HepG2 (cell line): Measurements from ENCODE around the gene PPA1. TPM values are rescaled to one million over a fixed set of nuclear protein-coding genes. Genes with fewer than 3 reads are reported as not detected.
A peak's percentile ranks its signal among the peaks of the same experiment; 100 is the strongest.

Experiments used
- ARHGAP35 ChIP-seq: sonication (generic); formaldehyde crosslinking; IDR thresholded peaks from 2 replicates; pipeline ENCODE4 v1.9.0; 2022; ENCODE audit warnings: mild to moderate bottlenecking, inconsistent platforms, moderate library complexity, missing genetic modification reagents, borderline replicate concordance
- ARNTL ChIP-seq: sonication (generic); formaldehyde crosslinking; IDR thresholded peaks from 2 replicates; pipeline ENCODE4 v1.4.0; 2020; ENCODE audit warnings: mild to moderate bottlenecking, missing genetic modification reagents
- CBX1 ChIP-seq: IDR thresholded peaks from one replicate; pipeline ENCODE4 v1.6.1; 2016; ENCODE audit warnings: antibody characterized with exemption, low read depth
- ERF ChIP-seq: IDR thresholded peaks from 2 replicates; pipeline ENCODE4 v1.6.1; 2018; ENCODE audit warnings: missing biosample characterization, missing genetic modification reagents
- FOXP1 ChIP-seq, 2 experiments: fragments of 450-650 bp in 1 of 2; IDR thresholded peaks; 2 replicates each; pipeline ENCODE4 v1.6.1; 2017 to 2018; ENCODE audit warnings: antibody characterized with exemption in 1 of 2
- HNF1B ChIP-seq: sonication (generic); formaldehyde crosslinking; IDR thresholded peaks from 2 replicates; pipeline ENCODE4 v1.5.1; 2020; ENCODE audit warnings: mild to moderate bottlenecking, moderate library complexity, missing genetic modification reagents
- KDM1A ChIP-seq: IDR thresholded peaks from 2 replicates; pipeline ENCODE4 v1.6.1; 2016; ENCODE audit warnings: missing compliant biosample characterization
- MAZ ChIP-seq, 2 experiments: sonication (generic) in 1 of 2; formaldehyde crosslinking in 1 of 2; IDR thresholded peaks; 2 replicates each; pipeline versions ENCODE4 v1.5.0 to v1.6.1; 2012 to 2020; ENCODE audit warnings: low read depth in 2 of 2, mild to moderate bottlenecking in 2 of 2, borderline replicate concordance in 1 of 2, improper control_type of control experiment in 1 of 2, low read length in 1 of 2, missing genetic modification reagents in 1 of 2, moderate library complexity in 1 of 2
- MBNL3 ChIP-seq: fragments of 250-450 bp; sonication (Bioruptor Pico); conservative IDR thresholded peaks from 2 replicates; pipeline ENCODE4 v1.8.0; 2022; ENCODE audit warnings: mild to moderate bottlenecking, inconsistent platforms
- PBX3 ChIP-seq: sonication (generic); formaldehyde crosslinking; IDR thresholded peaks from 2 replicates; pipeline ENCODE4 v1.8.1; 2023; ENCODE audit warnings: missing genetic modification reagents, inconsistent platforms, borderline replicate concordance
- SOX6 ChIP-seq, 2 experiments: fragments of 450-650 bp in 1 of 2; sonication (generic) in 1 of 2; formaldehyde crosslinking in 1 of 2; IDR thresholded peaks; 2 replicates each; pipeline versions ENCODE4 v1.4.0 to v1.6.1; 2017 to 2020; ENCODE audit warnings: antibody characterized with exemption in 1 of 2, mild to moderate bottlenecking in 1 of 2, missing genetic modification reagents in 1 of 2
- ZHX1 ChIP-seq: sonication (generic); formaldehyde crosslinking; IDR thresholded peaks from 2 replicates; pipeline ENCODE4 v1.8.1; 2022; ENCODE audit warnings: low read depth, mild to moderate bottlenecking, missing genetic modification reagents
- ZNF256 ChIP-seq: sonication (generic); formaldehyde crosslinking; conservative IDR thresholded peaks from 2 replicates; pipeline ENCODE4 v1.4.0; 2020; ENCODE audit warnings: missing genetic modification reagents
- ZNF574 ChIP-seq: sonication (generic); formaldehyde crosslinking; IDR thresholded peaks from 2 replicates; pipeline ENCODE4 v1.4.0; 2020; ENCODE audit warnings: missing genetic modification reagents
- ZSCAN29 ChIP-seq: sonication (generic); formaldehyde crosslinking; conservative IDR thresholded peaks from 2 replicates; pipeline ENCODE4 v1.4.0; 2020; ENCODE audit warnings: mild to moderate bottlenecking, missing genetic modification reagents
- polyA plus RNA-seq, 8 experiments: library from polyadenylated mRNA; depleted of rRNA in 3 of 8; stranded (reverse) in 7 of 8; unstranded in 1 of 8; fragments of >200 nt; fragmentation: Illumina TruSeq in 4 of 8; extraction: Trizol in 4 of 8; gene quantifications; 2 replicates each; pipeline versions ENCODE4 v1.2.1 to v1.2.3, GENCODE V29; 2011 to 2016; ENCODE audit warnings: low read depth in 4 of 8, missing spikeins in 1 of 8, mixed read lengths in 1 of 8; ENCODE audit not compliant: insufficient read depth in 1 of 8
- total RNA-seq, 5 experiments: library from RNA; depleted of rRNA; stranded (reverse); fragments of >200 nt; fragmentation: Illumina TruSeq; extraction: Trizol; gene quantifications; 2 replicates each; pipeline ENCODE4 v1.2.3, GENCODE V29; 2016; ENCODE audit warnings: low read depth in 1 of 5

PPA1 gene
- total and polyA plus RNA-seq, 2 of the 13 experiments (the other 11 are each of a cell fraction or from before 2014, with no cell fraction given) = 136 to 250 TPM

GRCh38 chr10:70174058-70174741 is 59.0 kb downstream of the PPA1 start (continued):
- TF ChIP-seq ZHX1 (CRISPR knock-in tag) = 0 out of 2 replicates have a peak, but pooled peaks have one; percentile 12
- no peak for TF ChIP-seq FOXP1 (IDR thresholded peaks at IDR 0.05)
- peak; percentile 44 for TF ChIP-seq FOXP1 (CRISPR knock-in tag; IDR thresholded peaks at IDR 0.05)
- TF ChIP-seq HNF1B (CRISPR knock-in tag) = peak; percentile 13; the same call in 1 of the 2 replicates
- TF ChIP-seq ERF (CRISPR knock-in tag) = peak; percentile 60; the same call in 1 of the 2 replicates
- TF ChIP-seq MBNL3 = no peak
- peak; percentile 50; the same call in 1 of the 2 replicates for TF ChIP-seq ARHGAP35 (CRISPR knock-in tag)
- TF ChIP-seq CBX1 = no peak
- TF ChIP-seq ZSCAN29 = no peak
- TF ChIP-seq MAZ (IDR thresholded peaks at IDR 0.05; ENCODE audit: borderline replicate concordance, low read depth, low read length) = no peak
- peak; percentile 46 for TF ChIP-seq MAZ (CRISPR knock-in tag; IDR thresholded peaks at IDR 0.05; ENCODE audit: low read depth)
- TF ChIP-seq ARNTL (CRISPR knock-in tag) = peak; percentile 48
- TF ChIP-seq KDM1A (CRISPR knock-in tag) = no peak
- TF ChIP-seq SOX6 (IDR thresholded peaks at IDR 0.05) = no peak
- TF ChIP-seq SOX6 (CRISPR knock-in tag; IDR thresholded peaks at IDR 0.05) = peak; percentile 75
- no peak for TF ChIP-seq ZNF256
- no peak for TF ChIP-seq PBX3 (CRISPR knock-in tag)
- TF ChIP-seq ZNF574 (CRISPR knock-in tag) = peak; percentile 69
